DND-41 (cell line): ENCODE data around the gene LDLRAP1.

Source experiments
- ATAC-seq: fragments of 200-7000 bp; cut with Tn5 transposase; 3 replicates; pipeline ENCODE4 v1.9.1; 2021; ENCODE audit warnings: low read depth; ENCODE audit not compliant: insufficient read depth
- DNase-seq: peaks from one replicate; pipeline ENCODE4 v3.0.0-alpha.2; 2020
- H2AFZ ChIP-seq: 2 replicates; pipeline ENCODE4 v1.6.0; 2012; ENCODE audit warnings: low read depth, low read length
- H3K27ac ChIP-seq: 2 replicates; pipeline ENCODE4 v1.5.1; 2012; ENCODE audit warnings: low read length, inconsistent platforms
- H3K27me3 ChIP-seq: fragments of 200-600 bp; sonication (generic); 2 replicates; pipeline ENCODE4 v1.6.0; 2012; ENCODE audit warnings: low read length, mild to moderate bottlenecking, inconsistent platforms; ENCODE audit not compliant: insufficient read depth, poor library complexity
- H3K36me3 ChIP-seq: 2 replicates; pipeline ENCODE4 v1.5.1; 2012; ENCODE audit warnings: low read length, inconsistent platforms; ENCODE audit not compliant: insufficient read depth
- H3K4me1 ChIP-seq: 2 replicates; pipeline ENCODE4 v1.5.1; 2012; ENCODE audit warnings: mild to moderate bottlenecking, low read length; ENCODE audit not compliant: insufficient read depth
- H3K4me2 ChIP-seq: 2 replicates; pipeline ENCODE4 v1.6.0; 2012; ENCODE audit warnings: mild to moderate bottlenecking, moderate library complexity, low read length, inconsistent platforms; ENCODE audit not compliant: insufficient read depth
- H3K4me3 ChIP-seq, 2 experiments: fragments of 200-600 bp in 1 of 2; shearing (Covaris generic) in 1 of 2; 2 replicates each; pipeline ENCODE4 v1.5.1; 2012 to 2016; ENCODE audit warnings: inconsistent platforms in 2 of 2, low read length in 2 of 2, mild to moderate bottlenecking in 2 of 2, low read depth in 1 of 2, moderate library complexity in 1 of 2
- H3K79me2 ChIP-seq: 2 replicates; pipeline ENCODE4 v1.6.0; 2012; ENCODE audit warnings: low read length, inconsistent platforms; ENCODE audit not compliant: insufficient read depth
- H3K9ac ChIP-seq: 2 replicates; pipeline ENCODE4 v1.6.0; 2012; ENCODE audit warnings: low read depth, mild to moderate bottlenecking, inconsistent platforms, low read length, moderate library complexity
- H3K9me3 ChIP-seq: 2 replicates; pipeline ENCODE4 v1.5.1; 2012; ENCODE audit warnings: low read length, moderate library complexity, mild to moderate bottlenecking, inconsistent platforms; ENCODE audit not compliant: insufficient read depth, severe bottlenecking
- H4K20me1 ChIP-seq: 2 replicates; pipeline ENCODE4 v1.6.0; 2012; ENCODE audit warnings: low read length; ENCODE audit not compliant: insufficient read depth
- EZH2 ChIP-seq: IDR thresholded peaks from 3 replicates; pipeline ENCODE4 v1.6.1; 2012; ENCODE audit warnings: borderline replicate concordance, low read depth, mild to moderate bottlenecking, moderate library complexity, low read length, inconsistent platforms; ENCODE audit not compliant: severe bottlenecking
- TF ChIP-seq, protein P1 (sequence below): IDR thresholded peaks from 2 replicates; pipeline ENCODE4 v1.5.1; 2012; ENCODE audit warnings: borderline replicate concordance, low read length, moderate library complexity, mild to moderate bottlenecking; ENCODE audit not compliant: poor library complexity, severe bottlenecking; ENCODE audit errors: extremely low read depth

The LDLRAP1 gene

DNA sequence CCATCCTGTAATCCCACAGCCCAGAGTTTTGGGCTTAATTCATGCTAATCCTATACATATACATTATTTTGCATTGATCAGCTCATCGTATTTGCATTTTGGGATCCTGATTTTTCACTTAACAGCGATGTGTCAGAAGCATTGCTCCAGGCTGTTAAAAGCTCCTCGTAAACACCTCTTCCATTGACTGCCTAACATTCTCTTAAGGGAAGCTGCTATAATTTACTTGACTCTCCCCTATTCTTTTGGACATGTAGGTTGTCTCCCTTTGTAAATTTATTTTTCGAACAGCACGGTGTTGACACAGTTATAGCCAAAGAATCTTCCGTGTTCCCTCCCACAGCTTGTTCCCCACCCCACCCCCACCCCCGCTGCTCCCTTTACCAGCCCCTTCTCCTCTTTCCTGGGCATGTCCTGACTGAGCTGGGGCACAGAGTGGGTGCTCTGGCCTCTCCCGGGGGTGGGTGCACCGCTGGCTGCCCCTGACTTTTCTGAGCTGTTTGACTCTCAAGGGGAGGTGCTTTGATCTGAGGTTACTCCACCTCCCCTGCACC lies 22.8 kb downstream of the LDLRAP1 start:
- TF ChIP-seq EZH2 = no peak
- TF ChIP-seq, protein P1, sequence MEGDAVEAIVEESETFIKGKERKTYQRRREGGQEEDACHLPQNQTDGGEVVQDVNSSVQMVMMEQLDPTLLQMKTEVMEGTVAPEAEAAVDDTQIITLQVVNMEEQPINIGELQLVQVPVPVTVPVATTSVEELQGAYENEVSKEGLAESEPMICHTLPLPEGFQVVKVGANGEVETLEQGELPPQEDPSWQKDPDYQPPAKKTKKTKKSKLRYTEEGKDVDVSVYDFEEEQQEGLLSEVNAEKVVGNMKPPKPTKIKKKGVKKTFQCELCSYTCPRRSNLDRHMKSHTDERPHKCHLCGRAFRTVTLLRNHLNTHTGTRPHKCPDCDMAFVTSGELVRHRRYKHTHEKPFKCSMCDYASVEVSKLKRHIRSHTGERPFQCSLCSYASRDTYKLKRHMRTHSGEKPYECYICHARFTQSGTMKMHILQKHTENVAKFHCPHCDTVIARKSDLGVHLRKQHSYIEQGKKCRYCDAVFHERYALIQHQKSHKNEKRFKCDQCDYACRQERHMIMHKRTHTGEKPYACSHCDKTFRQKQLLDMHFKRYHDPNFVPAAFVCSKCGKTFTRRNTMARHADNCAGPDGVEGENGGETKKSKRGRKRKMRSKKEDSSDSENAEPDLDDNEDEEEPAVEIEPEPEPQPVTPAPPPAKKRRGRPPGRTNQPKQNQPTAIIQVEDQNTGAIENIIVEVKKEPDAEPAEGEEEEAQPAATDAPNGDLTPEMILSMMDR = no peak
- Histone ChIP-seq H3K9ac (no peak overlapping the region), H3K9me3 (no peaks in the 10 kb centered on the region), H3K4me2 (no peak overlapping the region), H3K36me3 (no peaks in the 10 kb centered on the region), H3K4me3 (no peak overlapping the region), H3K4me1 (no peaks in the 10 kb centered on the region; the same call in 1 of the 2 replicates), H4K20me1 (peaks cover 4% of the 10 kb centered on the region; the same call in 1 of the 2 replicates), H2AFZ (no peak overlapping the region), H3K79me2 (no peaks in the 10 kb centered on the region), H3K27me3 (peaks cover 12% of the 10 kb centered on the region), H3K27ac (no peak overlapping the region)
- DNase-seq (no peak), ATAC-seq (no peak)

DNA sequence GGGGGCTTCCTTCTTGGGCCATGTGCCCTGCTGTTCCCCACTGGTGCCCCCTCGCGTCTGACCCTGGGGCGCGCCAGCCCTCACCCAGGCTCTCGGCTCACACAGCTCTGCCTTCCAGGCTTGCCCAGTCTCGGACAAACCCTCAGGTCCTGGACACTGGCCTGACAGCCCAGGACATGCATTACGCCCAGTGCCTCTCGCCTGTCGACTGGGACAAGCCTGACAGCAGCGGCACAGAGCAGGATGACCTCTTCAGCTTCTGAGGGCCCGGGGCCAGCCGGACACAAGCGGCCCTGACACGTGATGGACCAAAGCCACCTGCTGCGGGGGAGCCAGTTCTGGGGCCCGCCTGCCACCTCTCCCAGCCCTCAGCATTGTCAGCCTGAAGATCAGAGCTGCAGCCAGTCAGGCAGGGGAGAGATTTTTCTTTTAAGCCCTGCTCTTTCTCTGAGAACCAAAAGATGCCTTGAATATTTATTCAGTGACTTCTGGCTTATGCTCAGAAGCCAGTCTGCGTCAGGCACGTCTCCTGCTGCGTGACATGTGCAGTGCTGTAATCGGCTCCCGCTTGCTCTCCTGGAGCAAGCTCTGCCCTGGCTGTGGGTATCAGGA lies 23.4 kb downstream of the LDLRAP1 start:
- H4K20me1 ChIP-seq = peaks cover 4% of the 10 kb centered on the region; the same call in 1 of the 2 replicates
- H3K79me2 ChIP-seq = no peaks in the 10 kb centered on the region
- no peak overlapping the region for H3K4me3 ChIP-seq
- no peaks in the 10 kb centered on the region; the same call in 1 of the 2 replicates for H3K4me1 ChIP-seq
- TF ChIP-seq, protein P1 = no peak
- TF ChIP-seq EZH2 = no peak
- H3K36me3 ChIP-seq = no peaks in the 10 kb centered on the region
- H2AFZ ChIP-seq = no peak overlapping the region
- no peaks in the 10 kb centered on the region for H3K9me3 ChIP-seq
- no peak overlapping the region for H3K9ac ChIP-seq
- DNase-seq (peak; percentile 10), ATAC-seq (peak; percentile 43; the same call in 2 of the 3 replicates)
- H3K27ac ChIP-seq = no peak overlapping the region
- H3K27me3 ChIP-seq = peaks cover 12% of the 10 kb centered on the region
- no peak overlapping the region for H3K4me2 ChIP-seq

DNA sequence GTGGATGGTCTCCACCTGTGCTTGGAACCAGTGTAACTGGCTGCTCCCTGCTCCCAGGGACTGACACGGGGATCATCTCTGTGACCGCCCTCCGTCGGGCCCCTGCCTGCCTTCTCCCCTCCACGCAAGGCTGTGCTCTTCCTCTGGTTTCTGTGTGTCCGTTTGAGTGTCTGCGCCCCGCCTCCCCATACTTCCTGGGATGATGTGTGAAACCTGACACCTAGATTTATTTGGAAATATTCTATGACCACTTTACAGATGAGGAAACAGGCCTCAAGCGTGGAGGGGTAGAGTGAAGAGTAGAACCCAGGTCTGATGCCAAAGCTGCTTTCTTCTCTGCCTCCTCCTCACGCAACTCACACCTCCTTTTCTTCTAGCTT lies 24.3 kb downstream of the LDLRAP1 start:
- Histone ChIP-seq H2AFZ (no peak overlapping the region), H3K4me1 (no peaks in the 10 kb centered on the region), H3K4me2 (no peak overlapping the region), H3K4me3 (no peak overlapping the region), H3K27me3 (peaks cover 12% of the 10 kb centered on the region), H3K9ac (no peak overlapping the region), H3K36me3 (no peaks in the 10 kb centered on the region), H3K9me3 (no peaks in the 10 kb centered on the region), H3K27ac (no peak overlapping the region), H4K20me1 (peaks cover 4% of the 10 kb centered on the region; the same call in 1 of the 2 replicates), H3K79me2 (no peaks in the 10 kb centered on the region)
- DNase-seq (no peak), ATAC-seq (no peak)
- TF ChIP-seq, protein P1 = no peak
- TF ChIP-seq EZH2 = no peak
